Thoracic aorta (tissue), 2 donors: Measurements from ENCODE around the gene CTDSP1. TPM values are rescaled to one million over a fixed set of nuclear protein-coding genes. Genes with fewer than 3 reads are reported as not detected.

Experiments
- ATAC-seq: fragments of 150-250 bp; one replicate; pipeline ENCODE4 v1.8.0; 2017; ENCODE audit warnings: low read depth; ENCODE audit not compliant: insufficient number of reproducible peaks, low FRiP score
- DNase-seq: peaks from one replicate; pipeline ENCODE4 v3.0.0-alpha.2; 2020; ENCODE audit warnings: low spot score
- H3K27ac ChIP-seq, 2 donors: fragments of 200-600 bp; sonication (generic); 1 replicate in 1 of 2; 2 replicates in 1 of 2; pipeline ENCODE4 v1.5.1; 2016; ENCODE audit warnings: mild to moderate bottlenecking in 2 of 2, moderate library complexity in 2 of 2
- H3K27me3 ChIP-seq: fragments of 200-600 bp; sonication (generic); replicated peaks from 2 replicates; pipeline ENCODE4 v1.6.0; 2016; ENCODE audit warnings: mild to moderate bottlenecking; ENCODE audit not compliant: insufficient read depth
- H3K36me3 ChIP-seq: fragments of 200-600 bp; sonication (generic); one replicate; pipeline ENCODE4 v1.5.1; 2016
- H3K4me1 ChIP-seq, 2 donors: fragments of 200-600 bp; sonication (generic); 1 replicate in 1 of 2; 2 replicates in 1 of 2; pipeline versions ENCODE4 v1.5.1 to v1.6.0; 2016; ENCODE audit warnings: low read depth in 2 of 2, mild to moderate bottlenecking in 1 of 2; ENCODE audit not compliant: control insufficient read depth in 1 of 2
- H3K4me3 ChIP-seq: fragments of 200-600 bp; sonication (generic); 2 replicates; pipeline ENCODE4 v1.5.1; 2016; ENCODE audit warnings: mild to moderate bottlenecking
- H3K9me3 ChIP-seq: fragments of 200-600 bp; sonication (generic); 2 replicates; pipeline ENCODE4 v1.5.1; 2016
- total RNA-seq, 2 donors: library from RNA; depleted of rRNA; stranded (reverse); fragments of >200 nt; gene quantifications; one replicate each; pipeline versions ENCODE4 v1.1.0 to v1.2.3, GENCODE V29; 2016
- TF ChIP-seq, protein P1 (sequence below): fragments of 200-600 bp; sonication (generic); IDR thresholded peaks from one replicate; pipeline ENCODE4 v1.5.1; 2019; ENCODE audit warnings: antibody characterized with exemption

Gene CTDSP1
- total RNA-seq, 2 donors from 2014 or later, result 141 to 182 TPM

DNA sequence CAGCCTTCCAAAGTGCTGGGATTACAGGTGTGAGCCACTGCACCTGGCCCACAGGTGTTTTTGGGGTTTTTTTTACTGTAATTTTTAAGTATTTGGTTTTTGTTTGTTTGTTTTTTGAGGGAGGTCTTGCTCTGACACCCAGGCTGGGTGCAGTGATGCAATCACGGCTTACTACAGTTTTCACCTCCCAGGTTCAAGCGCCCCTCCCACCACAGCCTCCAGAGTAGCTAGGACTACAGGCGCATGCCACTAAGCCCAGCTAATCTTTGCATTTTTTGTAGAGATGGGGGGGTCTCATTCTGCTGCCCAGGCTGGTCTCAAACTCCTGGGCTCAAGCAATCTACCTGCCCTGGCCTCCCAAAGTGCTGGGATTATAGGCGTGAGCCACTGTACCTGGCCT, 24.9 kb upstream of the CTDSP1 start:
- Histone ChIP-seq H3K9me3 (no peaks in the 10 kb centered on the region), H3K4me3 (no peak overlapping the region), H3K4me1 (no peaks in the 10 kb centered on the region), H3K27me3 (no peaks in the 10 kb centered on the region), H3K36me3 (no peaks in the 10 kb centered on the region), H3K27ac (no peak overlapping the region)
- no peak for ATAC-seq
- DNase-seq, result no peak
- TF ChIP-seq, protein P1, sequence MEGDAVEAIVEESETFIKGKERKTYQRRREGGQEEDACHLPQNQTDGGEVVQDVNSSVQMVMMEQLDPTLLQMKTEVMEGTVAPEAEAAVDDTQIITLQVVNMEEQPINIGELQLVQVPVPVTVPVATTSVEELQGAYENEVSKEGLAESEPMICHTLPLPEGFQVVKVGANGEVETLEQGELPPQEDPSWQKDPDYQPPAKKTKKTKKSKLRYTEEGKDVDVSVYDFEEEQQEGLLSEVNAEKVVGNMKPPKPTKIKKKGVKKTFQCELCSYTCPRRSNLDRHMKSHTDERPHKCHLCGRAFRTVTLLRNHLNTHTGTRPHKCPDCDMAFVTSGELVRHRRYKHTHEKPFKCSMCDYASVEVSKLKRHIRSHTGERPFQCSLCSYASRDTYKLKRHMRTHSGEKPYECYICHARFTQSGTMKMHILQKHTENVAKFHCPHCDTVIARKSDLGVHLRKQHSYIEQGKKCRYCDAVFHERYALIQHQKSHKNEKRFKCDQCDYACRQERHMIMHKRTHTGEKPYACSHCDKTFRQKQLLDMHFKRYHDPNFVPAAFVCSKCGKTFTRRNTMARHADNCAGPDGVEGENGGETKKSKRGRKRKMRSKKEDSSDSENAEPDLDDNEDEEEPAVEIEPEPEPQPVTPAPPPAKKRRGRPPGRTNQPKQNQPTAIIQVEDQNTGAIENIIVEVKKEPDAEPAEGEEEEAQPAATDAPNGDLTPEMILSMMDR, result no peak

DNA sequence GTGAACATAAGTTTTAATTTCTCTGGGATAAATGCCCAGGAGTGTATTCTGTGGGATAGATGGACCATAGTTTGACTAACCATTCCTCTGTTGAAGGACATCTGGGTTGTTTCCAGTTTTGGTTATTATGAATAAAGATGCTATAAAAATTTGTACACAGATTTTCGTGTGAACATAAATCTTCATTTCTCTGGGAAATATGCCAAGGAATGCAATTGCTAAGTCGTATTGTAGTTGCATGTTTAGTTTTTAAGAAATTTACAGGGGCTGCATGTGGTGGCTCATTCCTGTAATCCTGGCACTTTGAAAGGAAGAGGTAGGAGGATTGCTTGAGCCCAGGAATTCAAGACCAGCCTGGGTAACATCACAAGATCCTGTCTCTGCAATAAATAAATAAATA, 24.5 kb upstream of the CTDSP1 start:
- TF ChIP-seq, protein P1, result no peak
- no peak for ATAC-seq
- no peak overlapping the region for H3K4me3 ChIP-seq
- no peak for DNase-seq
- no peaks in the 10 kb centered on the region for H3K27me3 ChIP-seq
- no peaks in the 10 kb centered on the region for H3K36me3 ChIP-seq
- no peaks in the 10 kb centered on the region for H3K9me3 ChIP-seq
- H3K4me1 ChIP-seq, result no peaks in the 10 kb centered on the region
- H3K27ac ChIP-seq, result no peak overlapping the region

DNA sequence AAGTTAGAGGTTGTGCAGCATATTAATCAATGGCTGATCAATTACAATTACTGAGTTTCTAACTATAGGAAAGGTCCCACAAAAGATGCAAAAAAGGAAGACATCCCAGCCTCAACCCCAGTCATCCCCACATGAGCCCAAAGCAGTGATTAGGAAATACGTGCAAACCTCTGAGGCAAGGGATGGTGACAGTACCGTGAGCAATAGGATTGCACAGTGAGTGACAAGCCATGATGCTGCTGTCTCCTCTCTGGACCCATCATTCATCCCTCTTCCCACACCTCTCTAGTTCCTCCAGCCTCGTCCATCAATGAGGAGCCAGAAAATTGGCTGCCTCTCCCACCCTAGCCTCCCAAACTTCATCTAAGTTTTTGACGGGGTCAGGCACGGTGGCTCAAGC, 21.6 kb upstream of the CTDSP1 start:
- Histone ChIP-seq H3K27me3 (no peaks in the 10 kb centered on the region), H3K36me3 (no peaks in the 10 kb centered on the region), H3K9me3 (no peaks in the 10 kb centered on the region), H3K27ac (no peak overlapping the region), H3K4me3 (no peak overlapping the region), H3K4me1 (no peaks in the 10 kb centered on the region)
- DNase-seq (no peak), ATAC-seq (no peak)
- TF ChIP-seq, protein P1, result no peak

DNA sequence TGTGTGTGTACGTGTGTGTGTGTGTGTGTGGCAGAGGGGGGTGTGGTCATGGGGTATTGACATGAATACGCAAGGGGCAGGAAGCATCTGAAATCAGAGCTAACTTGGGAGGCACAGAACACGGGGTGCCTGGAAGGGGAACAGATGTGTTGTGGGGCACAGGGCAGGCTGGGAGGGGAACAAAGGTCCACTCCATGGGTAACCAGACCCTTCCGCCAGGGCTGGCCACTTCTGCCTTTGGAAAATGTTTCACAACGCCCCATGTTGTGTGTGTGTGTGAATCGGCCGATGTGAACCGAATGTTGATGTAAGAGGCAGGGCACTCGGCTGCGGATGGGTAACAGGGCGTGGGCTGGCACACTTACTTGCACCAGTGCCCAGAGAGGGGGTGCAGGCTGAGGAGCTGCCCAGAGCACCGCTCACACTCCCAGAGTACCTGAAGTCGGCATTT, 17.7 kb upstream of the CTDSP1 start, which contains the start of gene SLC11A1:
SLC11A1 (plus strand) TSS at position 358 of the 451 bp plus-strand sequence. CDS start 96 bp downstream, outside the sequence.
- TF ChIP-seq, protein P1, result no peak
- Histone ChIP-seq H3K4me1 (peaks cover 0 to under 1% of the 10 kb centered on the region in 2 donors), H3K4me3 (peak within 1 kb of the TSS; percentile 58), H3K36me3 (no peaks in the 10 kb centered on the region), H3K27ac (peak within 1 kb of the TSS in 1 of 2 donors; percentile 56), H3K9me3 (no peaks in the 10 kb centered on the region), H3K27me3 (no peaks in the 10 kb centered on the region)
- ATAC-seq (no peak), DNase-seq (no peak)

DNA sequence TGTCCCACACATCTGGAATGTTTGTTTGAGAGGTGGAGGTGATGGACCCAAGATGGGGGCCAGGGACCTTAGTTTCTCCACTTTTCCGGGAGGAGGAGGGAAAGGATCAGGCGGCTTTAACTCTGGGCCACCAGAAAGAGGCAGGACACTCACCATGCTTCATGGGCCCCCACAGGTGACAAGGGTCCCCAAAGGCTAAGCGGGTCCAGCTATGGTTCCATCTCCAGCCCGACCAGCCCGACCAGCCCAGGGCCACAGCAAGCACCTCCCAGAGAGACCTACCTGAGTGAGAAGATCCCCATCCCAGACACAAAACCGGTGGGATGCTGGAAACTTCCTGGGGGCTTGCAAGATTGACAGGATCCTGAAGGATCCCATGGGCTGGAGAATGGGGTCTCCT, 16.9 kb upstream of the CTDSP1 start:
- Histone ChIP-seq H3K4me1 (peaks cover 0 to 9% of the 10 kb centered on the region in 2 donors), H3K4me3 (peak overlapping the region; percentile 58), H3K27me3 (no peaks in the 10 kb centered on the region), H3K36me3 (no peaks in the 10 kb centered on the region), H3K27ac (peak overlapping the region in 1 of 2 donors; percentile 56), H3K9me3 (no peaks in the 10 kb centered on the region)
- ATAC-seq, result no peak
- no peak for DNase-seq
- TF ChIP-seq, protein P1, result no peak
